Measurements from ENCODE around the gene SCLT1. TPM values are rescaled to one million over a fixed set of nuclear protein-coding genes. Genes with fewer than 3 reads are reported as not detected.

Gene SCLT1
- total RNA-seq: 10 to 100 TPM in 3 of 4 donors, 1 to 10 TPM in 1; 9.9 to 18.8 (median 14.0) TPM
- 1 to 10 TPM; 3.0 to 6.4 (median 4.9) TPM for polyA plus RNA-seq

- H3K9me3 ChIP-seq: no peaks in the 10 kb centered on the region
- peak; percentile 99 for DNase-seq
- intact Hi-C loops (cut with DNase I): loop anchor here (5.0 kb wide), 4 partner anchors 281 to 806 kb away; partner anchors contain the start of gene PGRMC2
- TF ChIP-seq EP300 (IDR thresholded peaks at IDR 0.05) (peak in 1 of 4 donors; percentile 12), POLR2AphosphoS5 (IDR thresholded peaks at IDR 0.05) (peak; percentile 88 to 98 (median 92)), POLR2A (IDR thresholded peaks at IDR 0.05) (peak; percentile 61 to 84), CTCF (IDR thresholded peaks at IDR 0.05) (no peak)
- 0 to 1% methylated on average over 57 of the region's 57 CpGs for WGBS, 2 donors
- no peaks in the 10 kb centered on the region for H3K36me3 ChIP-seq
- H3K27me3 ChIP-seq: no peaks in the 10 kb centered on the region
- peak within 1 kb of the TSS; percentile 77 to 88 (median 78) for H3K4me3 ChIP-seq
- H3K4me1 ChIP-seq: peaks cover 0 to 24% (median 18%) of the 10 kb centered on the region in 4 donors
- peak within 1 kb of the TSS; percentile 96 to 98 (median 96) for H3K27ac ChIP-seq
Observed at GRCh38 chr4:129093191-129093920, at the start of gene SCLT1. TSS of gene SCLT1 (minus strand) at chr4:129093539. CDS start at chr4:129093103, 436 bp downstream.

GRCh38 chr4:129140521-129140920 is 47.2 kb upstream of the SCLT1 start:
- Histone ChIP-seq H3K27ac (no peak overlapping the region), H3K9me3 (no peaks in the 10 kb centered on the region), H3K27me3 (no peaks in the 10 kb centered on the region), H3K4me1 (no peaks in the 10 kb centered on the region), H3K4me3 (no peak overlapping the region), H3K36me3 (no peaks in the 10 kb centered on the region)
- intact Hi-C loops (cut with DNase I): no loop called here
- no peak for TF ChIP-seq CTCF (IDR thresholded peaks at IDR 0.05)
- no peak for TF ChIP-seq POLR2A (IDR thresholded peaks at IDR 0.05)
- TF ChIP-seq EP300 (IDR thresholded peaks at IDR 0.05): no peak
- TF ChIP-seq POLR2AphosphoS5 (IDR thresholded peaks at IDR 0.05): no peak
- 68 to 70% methylated on average over 2 of the region's 2 CpGs for WGBS, 2 donors
- DNase-seq: no peak

- Histone ChIP-seq H3K27me3 (no peaks in the 10 kb centered on the region), H3K4me1 (no peaks in the 10 kb centered on the region), H3K4me3 (no peak overlapping the region), H3K27ac (no peak overlapping the region), H3K36me3 (no peaks in the 10 kb centered on the region), H3K9me3 (no peaks in the 10 kb centered on the region)
- intact Hi-C loops (cut with DNase I): no loop called here
- no peak for DNase-seq
- 53 to 62% methylated on average over 6 of the region's 6 CpGs for WGBS, 2 donors
- no peak for TF ChIP-seq POLR2AphosphoS5 (IDR thresholded peaks at IDR 0.05)
- no peak for TF ChIP-seq POLR2A (IDR thresholded peaks at IDR 0.05)
- no peak for TF ChIP-seq CTCF (IDR thresholded peaks at IDR 0.05)
- TF ChIP-seq EP300 (IDR thresholded peaks at IDR 0.05): no peak
Observed at GRCh38 chr4:129138810-129139496, 45.6 kb upstream of the SCLT1 start.

GRCh38 chr4:129136433-129136832 is 43.1 kb upstream of the SCLT1 start:
- no peaks in the 10 kb centered on the region for H3K27me3 ChIP-seq
- no peak for DNase-seq
- no peaks in the 10 kb centered on the region for H3K4me1 ChIP-seq
- no peak overlapping the region for H3K4me3 ChIP-seq
- WGBS, 2 donors: 85 to 91% methylated on average over 8 of the region's 8 CpGs
- H3K9me3 ChIP-seq: peaks cover 0 to under 1% (median 0%) of the 10 kb centered on the region in 4 donors
- no peaks in the 10 kb centered on the region for H3K36me3 ChIP-seq
- TF ChIP-seq POLR2A (IDR thresholded peaks at IDR 0.05) (no peak), POLR2AphosphoS5 (IDR thresholded peaks at IDR 0.05) (no peak), EP300 (IDR thresholded peaks at IDR 0.05) (no peak), CTCF (IDR thresholded peaks at IDR 0.05) (no peak)
- intact Hi-C loops (cut with DNase I): no loop called here
- H3K27ac ChIP-seq: no peak overlapping the region

Measured in sigmoid colon (tissue), 7 donors.